Activated T-cell treated with anti-CD3 and anti-CD28 coated beads for 48 hours (primary cell): ENCODE data around the gene ADAMTS17.

Source experiments
- DNase-seq: peaks from one replicate; pipeline ENCODE4 v3.0.0-alpha.2; 2020; ENCODE audit warnings: low read depth

ADAMTS17 gene

GRCh38 chr15:100220058-100220768, 121.6 kb downstream of the ADAMTS17 start:
- DNase-seq: no peak

DNA sequence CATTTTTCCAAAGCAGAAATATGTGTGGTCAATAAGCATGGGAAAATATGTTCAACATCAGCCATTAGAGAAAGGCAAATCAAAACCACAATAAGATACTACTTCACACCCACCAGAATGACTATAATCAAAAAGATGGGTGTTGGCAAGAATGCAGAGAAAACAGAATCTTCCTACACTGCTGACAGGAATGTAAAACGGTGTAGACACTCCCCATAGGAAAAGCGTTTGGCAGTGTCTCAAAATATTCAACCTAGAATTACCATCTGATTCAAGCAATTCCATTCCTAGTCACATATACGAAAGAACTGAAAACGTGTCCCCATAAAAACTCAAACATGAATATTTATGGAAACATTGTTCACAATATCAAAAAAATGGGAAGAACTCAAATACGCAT, 123.3 kb downstream of the ADAMTS17 start:
- DNase-seq: no peak

DNA sequence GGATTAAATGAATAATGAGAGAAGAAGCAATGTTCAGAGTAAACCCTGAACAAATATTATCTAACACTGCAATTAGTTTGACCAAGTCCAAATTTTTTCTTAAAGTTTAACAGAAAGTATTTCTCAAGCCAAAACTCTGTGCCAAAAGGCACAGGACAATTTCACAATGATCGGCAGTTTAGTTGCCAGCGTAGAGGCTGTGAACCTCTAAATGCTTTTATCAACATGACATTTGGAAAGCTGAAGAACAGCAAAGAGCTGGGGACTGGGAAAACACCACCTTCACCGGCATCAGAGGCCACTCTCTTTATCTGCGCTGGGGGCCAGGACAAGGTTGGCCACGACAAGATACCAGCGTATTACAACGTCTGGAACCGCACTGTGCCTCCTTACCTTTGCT, 125.6 kb downstream of the ADAMTS17 start:
- no peak for DNase-seq

GRCh38 chr15:100215843-100216169, 126.0 kb downstream of the ADAMTS17 start:
- no peak for DNase-seq

GRCh38 chr15:100215031-100215842, 126.5 kb downstream of the ADAMTS17 start:
- DNase-seq: no peak

DNA sequence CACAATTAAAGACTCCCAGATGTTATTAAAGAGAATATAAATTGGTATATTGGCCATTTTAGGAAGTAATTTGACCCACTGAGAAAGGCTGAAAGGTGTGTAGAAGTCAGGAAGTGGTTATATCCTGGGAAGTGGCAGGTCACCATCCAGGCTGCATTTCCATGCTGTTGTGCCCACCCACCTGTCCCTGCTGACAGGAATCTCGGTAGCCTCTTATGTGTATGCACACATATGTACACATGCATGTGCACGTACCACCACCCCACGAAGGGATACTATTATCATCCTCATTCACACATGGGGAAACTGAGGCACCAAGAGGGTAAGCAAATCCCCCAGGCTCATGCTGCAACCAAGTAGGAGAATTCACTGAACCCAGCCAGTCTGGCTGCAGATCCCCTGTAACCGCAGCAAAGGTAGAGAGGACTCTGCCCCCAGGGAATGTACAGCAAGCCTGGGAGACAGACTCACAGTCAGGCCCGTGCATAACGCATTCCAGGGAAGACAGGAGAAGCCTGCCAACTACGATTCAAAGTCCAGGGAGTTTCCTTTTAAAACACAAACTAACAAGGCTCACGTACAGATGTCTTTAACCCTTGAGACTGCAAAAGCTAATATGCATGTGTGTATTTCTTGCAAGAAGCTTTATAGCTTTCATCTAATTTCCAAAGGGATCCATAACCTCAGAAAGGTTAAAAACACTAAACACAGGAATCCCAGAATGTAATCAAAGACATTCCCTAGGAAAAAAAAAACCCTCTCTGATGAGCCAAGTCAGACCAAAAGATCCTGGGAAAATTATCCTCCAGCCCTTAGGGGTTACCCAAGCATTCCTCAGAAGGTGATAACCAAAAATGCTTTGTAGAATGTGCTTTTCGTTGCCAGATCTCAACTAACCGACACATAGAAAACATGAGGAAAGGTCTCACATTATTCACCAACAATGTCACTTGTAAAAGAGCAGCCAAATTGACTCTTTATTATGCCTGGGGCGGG, 129.6 kb downstream of the ADAMTS17 start:
- DNase-seq: no peak

- no peak for DNase-seq
Measured at GRCh38 chr15:100210338-100210737, 131.4 kb downstream of the ADAMTS17 start.

GRCh38 chr15:100208921-100209603, 132.7 kb downstream of the ADAMTS17 start:
- DNase-seq: no peak

DNA sequence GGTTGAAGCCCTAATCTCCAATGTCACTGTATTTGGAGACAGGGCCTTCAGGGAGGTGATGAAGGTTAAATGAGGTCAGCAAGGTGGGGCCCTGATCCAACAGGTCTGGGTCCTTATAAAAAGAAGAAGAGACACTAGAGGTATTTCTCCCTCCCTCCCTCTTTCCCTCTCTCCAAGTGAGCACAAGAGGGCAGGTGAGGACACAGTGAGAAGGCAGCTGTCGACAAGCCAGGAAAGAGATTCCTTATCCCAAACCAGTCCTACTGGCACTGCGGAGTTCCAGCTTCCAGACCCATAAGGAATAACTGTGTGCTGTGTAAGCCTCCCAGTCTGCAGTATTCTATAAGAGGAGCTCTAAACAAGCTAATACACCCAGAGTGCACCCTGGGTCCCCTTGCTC, 134.7 kb downstream of the ADAMTS17 start:
- DNase-seq: no peak

GRCh38 chr15:100206643-100207042, 135.1 kb downstream of the ADAMTS17 start:
- DNase-seq: no peak

DNA sequence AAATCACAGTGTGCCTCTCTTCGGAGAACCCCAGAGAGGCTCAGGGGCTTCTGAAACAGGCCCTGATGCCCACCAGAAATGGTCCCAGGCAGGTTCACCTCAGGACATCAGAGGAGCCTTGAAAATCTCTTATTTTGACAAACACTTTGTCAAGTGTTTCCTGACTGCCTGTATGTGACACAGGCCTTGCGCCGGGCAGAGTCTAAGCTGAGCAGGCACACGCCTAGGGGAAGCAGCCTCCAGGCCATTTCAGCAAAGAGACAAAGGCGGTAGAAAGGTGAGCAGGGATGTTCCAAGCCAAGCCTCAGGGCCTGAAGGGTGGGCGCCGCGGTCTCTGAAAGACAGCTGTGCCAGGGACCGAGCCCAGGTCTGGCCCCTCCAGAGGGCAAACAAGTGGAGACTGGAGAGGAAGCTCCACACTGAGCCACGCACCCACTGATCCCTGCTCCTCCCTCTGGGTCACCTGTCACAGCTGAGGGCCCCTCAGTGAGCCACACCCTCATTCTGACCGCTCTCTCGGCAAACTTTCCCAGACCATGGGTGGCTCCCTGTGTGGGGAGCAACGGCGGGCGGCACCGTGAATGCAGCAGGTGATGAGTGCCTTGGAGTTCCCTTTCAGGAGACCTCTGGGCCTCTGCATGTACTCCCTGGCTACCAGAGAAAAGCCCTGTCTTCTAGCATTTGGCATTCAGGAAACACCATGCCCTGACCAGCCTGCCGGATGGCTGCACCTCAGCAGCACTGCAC, 136.1 kb downstream of the ADAMTS17 start:
- no peak for DNase-seq

GRCh38 chr15:100204771-100205170, 137.0 kb downstream of the ADAMTS17 start:
- no peak for DNase-seq

DNA sequence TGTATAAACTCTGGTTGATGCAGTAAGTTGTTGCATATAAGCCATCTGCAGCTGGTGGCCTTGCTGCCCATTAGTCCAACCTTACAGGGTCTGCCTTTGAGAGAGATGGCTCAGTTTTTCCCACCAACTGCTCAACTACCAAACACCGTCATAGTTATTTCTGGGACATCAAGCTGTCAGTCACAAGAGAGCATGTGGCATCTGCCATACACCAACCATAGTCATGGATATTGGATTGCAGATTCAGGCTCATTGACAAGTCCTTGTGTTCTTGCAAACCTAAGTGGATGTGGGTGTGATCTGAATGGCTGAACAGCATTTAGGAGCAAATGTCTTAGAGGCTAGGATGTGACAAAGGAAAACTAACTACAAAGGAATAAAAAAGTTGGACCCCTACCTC, 137.6 kb downstream of the ADAMTS17 start:
- DNase-seq: no peak

DNA sequence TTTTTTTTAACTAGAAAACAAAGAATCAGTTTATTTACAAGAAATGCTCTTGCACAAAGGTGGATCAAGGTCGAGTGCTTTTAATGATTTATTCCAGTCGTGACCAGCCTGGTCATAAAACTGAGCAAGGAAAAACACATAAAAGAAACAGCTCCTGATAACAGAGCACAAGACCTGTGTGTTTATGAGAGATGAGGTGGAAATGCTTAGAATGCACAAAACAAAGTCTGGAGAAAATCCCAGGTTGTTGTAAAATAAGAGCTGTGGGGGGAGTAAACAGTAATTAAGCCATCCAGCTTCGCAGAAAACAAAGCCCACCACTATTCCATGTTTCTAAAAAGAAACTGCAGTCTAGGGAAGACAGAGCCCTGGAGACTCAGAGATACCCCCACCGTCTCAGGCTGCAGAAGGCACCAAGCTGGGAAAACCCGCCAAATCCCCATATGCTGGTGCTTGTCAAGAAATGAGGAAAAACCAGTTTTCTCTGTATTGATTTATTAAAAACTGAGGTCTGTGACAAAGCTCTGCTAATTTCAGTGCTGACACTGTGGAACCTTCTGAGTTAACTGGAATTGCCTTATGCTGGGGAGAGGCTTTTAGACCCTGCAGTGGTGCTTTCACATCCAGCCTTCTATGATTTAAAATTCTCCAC, 139.3 kb downstream of the ADAMTS17 start:
- no peak for DNase-seq

DNA sequence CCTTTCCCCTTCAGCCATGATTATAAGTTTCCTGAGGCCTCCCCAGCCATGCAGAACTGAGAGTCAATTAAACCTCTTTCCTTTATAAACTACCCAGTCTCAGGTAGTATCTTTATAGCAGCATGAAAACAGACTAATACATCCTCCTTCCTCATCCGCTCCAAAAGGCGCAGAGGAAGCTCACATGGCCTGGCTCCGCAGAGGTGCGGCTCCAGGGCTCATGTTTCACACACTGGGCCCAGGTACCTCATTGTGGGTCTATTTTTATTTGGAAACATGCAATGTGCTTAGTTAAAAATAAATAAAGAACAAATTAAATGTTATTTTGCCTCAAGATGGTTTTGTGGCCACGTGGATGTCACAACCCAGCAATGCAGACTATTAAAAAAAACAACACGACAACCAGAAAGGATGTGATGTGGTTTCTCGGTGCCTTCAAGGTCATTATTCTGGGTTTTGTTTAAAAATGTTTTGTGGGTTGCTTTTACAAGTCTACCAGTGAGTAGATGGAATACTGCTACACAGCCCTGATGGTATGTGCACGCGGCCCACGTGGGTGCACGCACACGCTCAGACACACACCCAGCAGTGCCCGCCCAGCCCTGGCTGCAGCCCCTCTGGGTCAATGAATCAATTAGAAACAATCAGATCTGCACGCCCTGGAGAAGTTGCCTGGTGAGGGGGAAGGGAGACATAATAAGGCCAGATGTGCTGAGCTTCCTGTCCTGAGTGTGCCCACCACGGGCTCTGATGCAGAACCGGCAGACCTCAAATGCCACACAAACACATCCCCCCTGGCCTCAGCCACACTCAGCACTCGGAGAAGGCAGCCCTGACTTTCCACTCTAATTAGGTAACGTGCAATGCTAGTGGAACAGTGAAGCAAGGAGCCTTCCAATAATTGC, 140.1 kb downstream of the ADAMTS17 start:
- no peak for DNase-seq

GRCh38 chr15:100200287-100200880, 141.4 kb downstream of the ADAMTS17 start:
- DNase-seq: no peak

- no peak for DNase-seq
Measured at GRCh38 chr15:100199711-100200286, 142.0 kb downstream of the ADAMTS17 start.

DNA sequence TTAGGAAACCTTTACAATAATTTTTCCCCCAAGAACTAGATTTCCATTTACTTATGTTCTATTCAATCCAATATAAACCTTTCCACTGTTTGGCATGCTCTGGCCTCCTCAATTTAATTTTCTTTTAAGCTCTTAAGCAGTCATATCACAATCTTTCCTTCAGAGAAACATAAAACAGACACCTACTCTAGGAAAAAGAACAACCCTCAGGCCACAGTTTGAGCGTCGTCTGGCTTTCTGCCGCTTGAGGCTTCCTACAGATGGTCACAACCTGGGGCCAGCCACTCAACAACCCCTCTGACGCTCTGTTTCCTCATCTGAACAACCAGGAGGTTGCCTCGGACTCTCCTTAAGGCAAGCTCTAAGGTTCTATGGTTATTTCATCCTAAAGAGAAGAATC, 143.3 kb downstream of the ADAMTS17 start:
- no peak for DNase-seq
